Urothelium cell line (cell line): ENCODE data around the gene P2RY13.

ENCODE experiments used
- DNase-seq: peaks from one replicate; pipeline ENCODE4 v3.0.0; 2011; ENCODE audit warnings: low spot score, mixed read lengths
- FAIRE-seq: peaks from 2 replicates; lab custom pipeline; 2011; peaks lifted over from hg19 to GRCh38; lab: Jason Lieb, UNC

The P2RY13 gene

DNA sequence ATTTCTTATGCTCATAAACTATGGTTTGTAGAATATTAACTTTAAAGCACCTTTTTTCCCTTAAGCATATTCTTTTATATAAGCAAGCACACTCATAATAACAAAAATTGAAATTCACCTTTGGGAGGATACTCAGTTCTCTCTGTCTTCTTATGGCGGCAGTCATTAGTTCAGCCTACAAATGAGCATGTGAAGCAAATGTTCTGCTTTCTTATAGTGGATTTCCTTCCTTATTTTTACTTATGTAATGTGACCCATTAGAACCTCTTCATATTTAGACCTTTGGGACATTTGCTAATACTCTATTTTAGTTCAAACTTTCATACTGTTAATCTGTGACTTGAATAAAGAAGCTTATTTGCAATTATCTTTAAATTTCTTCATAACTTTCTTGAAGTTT, at the start of gene P2RY13:
Gene P2RY13, minus strand, starts transcription at position 187 of the 400 bp plus-strand sequence. Its CDS starts 21 bp downstream, at position 166.
- FAIRE-seq (no peak), DNase-seq (no peak)

DNA sequence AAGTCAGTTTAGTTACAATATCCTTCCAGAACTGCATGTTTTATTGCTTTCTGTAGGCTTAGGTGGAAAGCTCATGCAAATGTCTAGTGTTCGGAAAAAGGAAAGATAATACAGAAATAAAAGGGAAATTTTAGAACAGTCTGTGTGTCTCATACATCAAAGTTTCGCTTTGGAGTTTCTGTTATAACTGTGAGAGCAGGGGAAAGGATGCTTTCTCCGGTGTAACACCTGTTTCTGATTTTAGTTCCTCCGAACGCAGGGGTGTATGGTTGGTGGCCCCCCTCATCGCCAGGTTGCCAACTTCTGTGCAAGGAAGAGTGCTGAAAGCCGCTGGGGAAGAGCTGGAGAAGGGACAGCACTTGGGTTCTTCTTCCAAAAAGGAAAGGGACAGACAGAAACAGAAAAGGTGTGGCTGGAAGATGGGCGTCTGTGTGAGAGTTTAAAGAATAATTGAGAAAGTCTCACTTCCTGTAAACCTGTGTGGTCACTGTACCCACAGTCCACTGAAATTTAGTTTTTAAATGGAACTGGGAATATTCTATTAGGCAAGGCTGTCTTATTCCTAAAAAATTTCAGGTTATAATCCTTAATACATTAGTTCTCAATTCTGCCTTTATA, 48.5 kb upstream of the P2RY13 start:
- DNase-seq (no peak), FAIRE-seq (no peak)

DNA sequence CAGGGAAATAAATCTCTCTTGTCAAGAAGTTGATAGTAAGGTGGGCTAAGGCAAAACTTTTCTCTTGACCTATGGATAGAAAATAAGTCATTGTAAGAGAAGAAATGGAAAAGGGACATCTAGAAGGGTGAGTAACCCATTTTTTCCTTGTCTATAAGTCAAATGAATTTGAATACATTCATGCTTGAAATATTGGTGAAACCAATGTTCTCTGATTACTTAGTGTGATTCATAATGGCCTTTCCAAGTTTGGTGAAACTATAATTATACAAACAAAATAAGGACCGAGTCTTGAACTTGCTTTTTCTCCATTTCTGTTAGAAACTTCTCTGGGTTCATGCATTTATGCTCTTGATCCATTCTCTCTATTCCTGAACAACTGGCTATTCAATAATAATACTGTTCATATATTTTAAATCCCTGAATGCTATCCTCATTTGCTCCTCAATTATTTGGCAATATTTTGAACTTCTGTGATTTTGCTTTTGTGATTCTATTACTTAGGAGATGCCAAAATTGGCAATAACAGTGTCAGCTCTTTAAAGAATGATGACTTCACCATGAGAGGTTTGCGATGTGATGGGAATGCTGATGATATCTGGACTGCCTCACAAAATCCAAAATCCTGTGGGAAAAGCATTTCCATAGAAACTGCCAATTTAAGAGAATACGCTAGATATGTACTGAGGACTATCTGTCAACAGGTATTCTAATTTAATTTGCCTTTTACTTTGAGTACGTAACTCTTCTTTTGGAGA, 42.9 kb upstream of the P2RY13 start:
- FAIRE-seq, result no peak
- no peak for DNase-seq

DNA sequence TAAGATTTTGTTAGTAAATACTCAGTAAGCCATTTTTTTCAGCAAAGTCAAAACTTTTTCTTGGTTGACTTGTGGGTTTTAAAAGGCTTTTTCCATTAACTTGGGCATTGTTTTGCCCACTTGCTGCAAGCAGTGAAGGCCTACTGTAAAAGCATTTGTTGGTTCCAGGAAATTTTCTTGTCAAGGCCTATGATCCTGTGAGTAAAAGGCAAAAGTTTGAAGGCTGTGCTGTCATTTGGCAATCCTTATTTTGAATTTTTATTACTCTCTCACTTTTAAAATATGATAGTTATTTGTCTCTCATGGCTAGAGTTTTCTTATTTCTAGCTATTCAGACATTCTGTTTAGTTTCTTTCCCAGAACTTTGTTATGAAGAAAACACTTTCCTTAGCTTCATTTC, 42.2 kb upstream of the P2RY13 start:
- FAIRE-seq (no peak), DNase-seq (no peak)

DNA sequence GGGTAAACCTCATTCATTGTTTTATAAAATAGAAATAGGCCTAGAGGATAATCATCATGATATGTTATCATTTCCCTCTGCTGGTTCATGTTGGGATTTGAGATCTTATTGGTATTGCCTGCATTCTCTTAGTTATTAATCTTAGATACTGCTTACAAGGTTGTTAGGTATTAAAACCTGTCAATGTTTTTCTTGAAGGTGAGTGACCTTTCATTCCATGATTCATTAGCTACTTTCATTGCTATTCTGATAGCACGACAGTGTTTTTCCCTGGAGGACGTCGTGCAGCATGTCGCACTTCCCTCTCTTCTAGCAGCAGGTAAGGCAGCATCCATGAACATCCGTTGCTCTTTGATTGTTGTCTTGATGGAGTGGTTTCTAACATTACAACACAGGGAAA, 38.1 kb upstream of the P2RY13 start:
- DNase-seq (no peak), FAIRE-seq (no peak)

DNA sequence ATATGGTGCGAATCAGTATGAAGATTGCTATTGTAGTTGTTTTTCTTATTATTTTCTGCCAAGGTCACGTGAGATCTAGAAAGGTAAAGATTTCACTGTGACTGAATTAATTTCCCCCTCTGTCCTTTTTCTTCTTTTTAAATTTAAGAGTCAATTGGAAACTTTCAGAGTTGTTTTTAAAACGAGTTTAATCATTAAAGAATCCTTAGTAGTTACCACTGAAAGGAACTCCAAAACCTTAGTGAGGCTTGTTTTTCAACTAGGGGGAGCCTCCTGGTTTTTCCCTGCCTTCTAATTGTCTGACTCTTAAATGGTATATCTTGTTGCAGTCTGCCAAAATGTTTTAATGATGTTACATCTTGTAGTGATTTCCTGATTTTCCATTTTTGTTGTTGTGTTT, 37.6 kb upstream of the P2RY13 start:
- no peak for FAIRE-seq
- no peak for DNase-seq

DNA sequence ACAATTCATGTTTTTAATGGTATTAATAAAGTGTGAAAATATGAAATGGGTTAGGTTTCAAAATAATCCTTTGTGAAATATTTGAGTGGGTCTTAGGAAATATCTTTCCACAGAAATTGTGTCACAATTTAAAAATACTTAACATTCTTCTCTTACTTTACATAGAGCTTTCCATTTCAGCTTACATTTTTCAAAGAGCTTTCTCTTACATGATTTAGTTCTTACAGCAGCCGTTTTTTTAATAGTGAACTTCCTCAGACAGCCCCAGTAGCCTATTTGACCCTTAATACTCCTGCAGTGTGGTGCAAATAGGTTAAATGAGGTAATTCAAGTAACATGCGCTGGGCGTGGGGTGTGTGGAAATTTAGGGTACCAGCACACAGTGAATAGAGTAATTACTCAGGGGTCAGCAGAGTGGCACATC, 33.4 kb upstream of the P2RY13 start:
- FAIRE-seq (no peak), DNase-seq (no peak)

DNA sequence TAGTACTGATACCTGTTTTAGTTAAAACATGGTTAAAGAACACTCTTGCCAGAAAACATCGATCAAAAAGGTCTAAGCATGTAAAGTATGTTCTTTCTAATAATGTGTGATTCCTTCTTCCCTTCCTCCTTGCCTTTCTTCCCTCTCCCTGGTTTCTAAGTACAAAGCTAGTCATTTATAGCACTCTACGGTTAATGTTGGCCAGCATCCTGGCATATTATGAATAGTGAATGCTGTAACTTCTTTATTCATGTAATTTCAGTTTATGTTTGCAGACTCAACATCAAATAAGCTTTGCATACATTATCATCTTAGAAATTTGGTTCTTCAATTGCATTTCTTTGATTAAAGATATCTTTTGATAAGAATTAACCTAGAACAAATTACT, 28.1 kb upstream of the P2RY13 start:
- FAIRE-seq (no peak), DNase-seq (no peak)

DNA sequence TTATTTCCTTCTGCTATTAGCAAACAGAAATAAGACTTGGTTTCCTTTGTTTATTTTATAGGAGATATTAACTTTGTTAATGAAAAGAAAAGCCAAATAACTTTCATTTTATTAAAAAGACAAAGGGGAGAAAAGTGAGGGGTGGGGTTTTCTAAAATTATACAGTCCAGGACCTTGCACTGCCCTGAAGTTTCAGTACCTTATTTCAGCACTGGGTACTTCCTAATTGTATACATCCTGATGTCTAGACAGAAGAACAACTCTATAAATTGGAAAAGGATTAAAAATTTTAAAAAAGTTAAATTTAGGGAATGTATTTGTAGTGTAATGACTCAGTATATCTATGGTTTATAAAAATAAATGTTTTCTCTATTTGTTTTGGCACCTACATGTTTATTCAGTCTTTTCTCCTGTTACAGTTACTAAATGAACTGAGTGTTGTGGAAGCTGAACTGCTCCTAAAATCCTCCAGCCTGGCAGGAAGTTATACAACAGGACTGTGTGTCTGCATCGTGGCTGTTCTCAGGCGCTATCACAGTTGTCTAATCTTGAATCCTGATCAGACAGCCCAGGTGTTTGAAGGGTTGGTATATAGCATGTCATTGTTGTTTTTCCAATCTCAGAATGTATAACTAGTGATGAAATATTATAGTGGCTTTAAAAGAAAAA, 27.6 kb upstream of the P2RY13 start:
- DNase-seq (no peak), FAIRE-seq (no peak)

DNA sequence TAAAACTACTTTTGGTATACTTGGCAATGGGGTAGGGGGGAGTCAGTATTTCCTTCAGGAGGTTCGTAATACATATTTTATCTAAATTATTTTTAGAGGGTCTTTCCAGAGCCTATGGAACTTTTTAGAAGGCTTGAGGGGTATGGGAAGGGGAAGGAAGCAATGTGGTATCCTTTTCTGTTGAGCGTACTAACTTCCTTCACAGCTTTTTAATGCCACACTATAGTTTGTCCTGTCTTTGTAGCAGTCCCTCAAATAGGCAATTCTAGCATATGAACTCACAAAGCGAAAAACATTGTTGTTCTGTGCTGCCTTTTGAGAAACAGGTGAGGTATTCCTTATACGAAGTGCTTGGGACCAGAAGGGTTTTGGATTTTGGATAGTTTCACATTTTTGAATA, 22.3 kb upstream of the P2RY13 start:
- DNase-seq (no peak), FAIRE-seq (no peak)

DNA sequence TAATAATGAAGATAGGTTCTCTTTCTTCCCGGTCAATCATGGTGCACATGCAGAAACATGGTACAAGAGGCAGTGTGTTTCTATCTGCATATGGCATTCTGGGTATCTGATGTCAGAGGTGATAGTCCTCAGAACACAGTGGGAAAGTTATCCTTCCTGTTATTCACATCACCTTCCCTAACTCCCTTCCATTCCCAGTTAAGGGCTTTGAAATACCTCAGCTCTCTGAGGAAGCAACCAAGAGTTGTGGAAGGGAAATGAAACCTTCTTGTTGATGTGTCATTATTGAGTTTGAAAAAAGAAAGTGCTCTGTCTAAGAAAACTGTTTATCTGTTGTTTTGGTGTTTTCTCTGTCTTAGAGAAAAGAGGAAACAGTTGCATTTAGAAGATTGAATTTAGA, 21.9 kb upstream of the P2RY13 start:
- DNase-seq (no peak), FAIRE-seq (no peak)

DNA sequence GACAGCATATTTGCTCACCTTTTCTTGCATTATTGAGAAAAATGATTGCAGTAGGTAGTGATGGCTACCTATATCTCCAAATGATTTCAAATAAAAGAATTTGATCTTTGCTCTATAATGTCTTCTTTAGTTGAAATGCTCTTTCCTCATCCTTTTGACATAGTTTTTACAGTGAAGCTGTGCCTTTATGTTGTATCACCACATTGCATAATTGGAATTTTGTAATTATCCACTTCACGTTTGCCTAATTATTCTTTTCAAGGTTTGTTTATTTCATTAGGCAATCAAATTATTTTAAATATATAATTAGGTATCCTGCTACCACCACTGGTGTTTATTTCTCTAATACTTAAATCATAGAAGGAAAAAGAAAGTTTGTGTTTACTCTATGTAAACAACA, 21.3 kb upstream of the P2RY13 start:
- no peak for FAIRE-seq

DNA sequence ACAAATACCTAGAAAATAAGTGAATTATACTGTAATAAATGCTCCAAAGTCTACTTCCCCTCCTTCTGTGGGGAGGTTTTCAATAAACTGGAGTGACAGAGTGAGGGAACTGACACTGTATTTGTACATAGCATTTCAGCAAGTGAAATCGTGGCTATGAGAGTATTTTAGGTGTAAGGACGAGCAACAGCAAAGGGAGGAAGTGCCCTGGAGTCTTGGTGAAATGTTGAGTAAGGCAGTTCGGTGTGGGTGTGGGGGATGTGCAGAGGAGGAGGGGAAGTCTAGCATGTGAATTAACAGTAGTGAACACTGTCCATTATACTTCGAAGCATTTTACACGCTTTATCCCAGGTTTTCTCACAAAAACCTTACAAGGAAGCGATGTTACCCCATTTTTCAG, 18.1 kb upstream of the P2RY13 start:
- no peak for FAIRE-seq
- DNase-seq, result no peak

More for the DNA sequence above, 21.3 kb upstream of the P2RY13 start:
- no peak for DNase-seq

DNA sequence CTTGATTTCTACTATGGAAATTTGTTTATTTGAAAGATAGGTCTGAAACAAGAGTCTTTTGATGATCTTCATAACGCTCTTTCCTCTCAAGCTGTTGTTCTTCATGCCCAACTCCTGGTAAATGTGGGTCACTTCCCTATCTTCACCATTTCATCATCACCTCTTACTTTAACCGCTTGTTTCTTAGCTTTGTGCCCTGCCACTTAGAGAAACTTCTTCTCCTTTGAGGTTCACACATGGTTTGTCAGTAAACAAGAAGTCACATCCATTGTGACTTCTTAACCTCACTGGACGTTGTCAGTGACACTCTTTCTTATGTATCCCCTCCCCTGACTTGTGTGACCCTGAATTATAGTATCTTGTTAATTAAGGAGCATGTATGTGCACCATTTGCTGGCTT, 16.9 kb upstream of the P2RY13 start:
- FAIRE-seq (no peak), DNase-seq (no peak)

DNA sequence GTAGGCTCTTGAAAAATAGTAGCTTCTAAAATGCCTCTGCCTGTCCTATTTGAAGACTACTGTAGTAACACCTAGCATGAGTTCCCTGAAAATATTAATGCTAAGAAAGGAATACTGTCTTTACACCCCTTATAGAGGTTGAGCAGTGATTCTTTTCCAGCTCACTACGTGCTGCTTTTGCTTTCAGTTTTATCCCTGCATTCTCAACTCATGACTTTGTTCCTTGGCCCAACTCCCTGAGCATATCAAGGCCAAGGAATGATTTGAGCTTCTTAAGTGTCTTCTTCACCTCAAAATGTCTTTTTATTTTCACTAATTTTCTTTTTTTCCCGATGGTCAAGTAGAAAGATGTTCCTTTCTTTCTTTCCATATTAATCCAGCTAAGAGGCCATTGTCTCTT, 16.5 kb upstream of the P2RY13 start:
- no peak for FAIRE-seq
- no peak for DNase-seq

DNA sequence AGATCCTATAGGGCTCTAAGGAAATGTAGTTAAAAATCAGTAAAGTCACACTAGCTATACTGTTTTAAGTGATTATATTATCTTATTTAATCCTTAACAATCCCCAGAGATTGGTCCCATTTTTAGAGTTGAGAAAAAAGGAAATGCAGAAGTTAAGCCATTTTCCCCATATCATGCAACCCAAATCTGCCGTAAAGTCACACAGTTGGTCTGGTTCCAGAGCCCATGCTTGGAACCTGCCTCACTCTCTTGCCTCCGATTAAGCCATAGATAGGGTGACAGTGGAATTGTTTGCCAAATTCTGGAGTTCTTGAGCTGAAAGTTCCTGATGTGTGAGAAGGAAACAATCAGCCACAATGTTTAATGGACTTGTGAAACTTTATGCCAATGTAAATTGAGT, 2.3 kb upstream of the P2RY13 start:
- FAIRE-seq, result no peak

DNA sequence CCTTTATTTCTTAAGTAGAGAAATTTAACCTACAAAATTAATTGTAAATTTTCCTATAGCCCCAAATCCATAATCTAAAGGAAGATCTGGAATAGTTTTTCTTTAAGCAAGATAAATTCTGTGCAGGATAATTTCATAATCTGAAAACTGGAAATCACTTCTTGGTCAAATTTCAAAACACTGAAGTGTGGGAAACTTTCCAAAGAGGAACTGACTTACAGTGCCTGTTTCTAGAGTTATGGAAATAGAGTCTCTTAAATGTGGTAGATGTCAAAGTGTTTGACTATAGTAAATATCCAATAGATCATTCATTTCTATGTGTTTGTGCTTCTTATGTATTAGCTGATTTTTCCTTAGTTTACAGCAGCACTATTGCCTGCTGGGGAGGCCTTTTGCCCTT, 1.6 kb upstream of the P2RY13 start:
- DNase-seq (no peak), FAIRE-seq (no peak)

More for the DNA sequence above, 2.3 kb upstream of the P2RY13 start:
- DNase-seq, result no peak

DNA sequence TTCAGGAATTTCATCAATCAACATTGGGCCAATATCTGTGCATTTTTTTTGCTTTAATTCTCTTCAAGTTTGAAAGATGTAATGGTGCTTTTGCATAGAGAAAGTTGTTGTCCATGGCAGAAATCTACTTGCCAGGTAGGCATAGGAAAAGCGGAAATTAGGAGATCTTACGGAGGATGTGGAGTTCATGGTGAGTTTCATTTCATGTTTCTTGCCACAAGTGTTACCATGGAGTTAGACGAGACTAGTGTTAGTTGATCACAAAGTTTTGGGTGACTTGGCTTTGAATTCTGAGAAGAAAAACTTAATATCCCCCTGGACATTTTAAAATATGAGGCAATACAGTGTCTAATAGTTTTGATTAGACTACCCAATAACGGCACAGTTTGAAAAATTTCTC, 1.0 kb upstream of the P2RY13 start:
- DNase-seq (no peak), FAIRE-seq (no peak)

DNA sequence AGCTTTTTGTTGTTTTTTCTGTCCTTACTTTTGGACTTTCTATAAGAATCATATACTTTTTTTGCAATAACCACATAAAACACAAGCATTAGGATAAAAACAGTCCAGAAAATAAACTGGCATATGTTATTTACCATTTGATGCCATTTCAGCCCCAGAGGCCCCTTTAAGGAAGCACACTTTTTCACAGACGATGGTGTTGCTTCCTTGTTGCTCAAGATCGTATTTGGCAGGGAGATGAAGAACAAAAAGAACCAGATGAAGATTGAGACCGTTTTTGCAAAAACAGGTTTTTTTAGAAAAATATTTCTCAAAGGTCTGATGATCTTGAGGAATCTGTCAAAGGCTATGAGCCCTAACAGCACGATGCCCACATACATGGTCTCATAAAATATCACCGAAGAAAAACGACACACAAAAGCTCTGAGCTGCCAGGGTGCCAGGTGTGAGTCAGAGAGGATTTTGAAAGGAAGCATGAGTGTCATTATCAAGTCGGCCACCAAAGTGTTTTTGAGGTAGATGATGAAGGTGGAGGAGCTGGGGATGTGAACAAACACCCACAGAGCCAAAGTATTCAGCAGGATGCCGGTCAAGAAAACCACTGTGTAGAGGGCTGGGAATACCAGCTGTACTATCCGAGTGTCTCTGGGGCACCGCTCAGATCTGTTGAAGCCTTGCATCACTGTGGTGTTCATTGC, 902 bp downstream of the P2RY13 start:
- DNase-seq (peak; percentile 26), FAIRE-seq (no peak)

DNA sequence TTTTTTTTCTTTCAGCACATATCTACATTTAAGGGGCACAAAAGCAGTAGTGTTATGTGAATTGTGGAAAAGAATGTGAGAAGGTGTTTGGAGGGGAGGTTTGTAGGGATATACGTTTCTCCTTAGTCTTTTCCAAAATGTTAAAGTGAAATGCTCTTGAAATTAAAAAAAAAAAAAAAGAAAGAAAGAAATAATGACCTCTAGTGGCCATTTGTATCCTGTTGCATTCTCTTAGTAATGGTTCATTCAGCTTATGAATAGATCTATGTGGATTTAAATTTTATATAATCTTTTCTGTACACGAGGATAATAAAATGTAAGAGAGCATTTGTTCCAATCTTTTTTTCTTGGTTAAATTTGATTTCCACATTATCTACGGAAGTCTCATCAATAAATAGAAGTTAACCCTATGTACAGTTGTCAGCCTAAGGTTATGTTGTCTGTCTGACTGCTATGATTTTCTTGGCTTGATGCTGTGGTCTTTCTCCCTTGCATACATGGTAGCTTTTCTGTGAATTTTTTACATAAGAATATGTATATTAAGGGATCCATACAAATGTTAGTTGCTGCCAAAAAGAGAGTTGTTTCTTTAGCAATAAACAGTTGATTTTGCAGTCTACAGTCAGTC, 1.7 kb downstream of the P2RY13 start:
- DNase-seq (peak; percentile 12), FAIRE-seq (no peak)

DNA sequence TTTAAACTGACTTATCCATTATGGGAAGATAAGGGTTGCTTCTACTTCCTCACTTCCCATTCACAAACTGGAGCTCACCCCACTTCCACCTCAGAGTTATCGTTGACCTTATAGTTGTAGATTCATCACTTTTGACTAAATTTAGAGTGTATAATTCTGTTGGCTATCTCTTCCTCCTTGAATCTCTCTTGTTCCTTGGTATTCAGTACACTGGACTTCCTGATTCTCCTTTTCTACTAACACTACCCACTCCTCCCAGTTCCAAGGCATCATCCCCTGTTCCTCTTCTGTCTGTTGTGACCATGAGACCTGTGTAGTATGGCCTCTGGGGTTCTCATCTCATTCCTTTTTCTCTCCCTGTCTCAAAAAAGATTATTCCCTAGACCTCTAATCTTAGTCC, 6.8 kb downstream of the P2RY13 start:
- FAIRE-seq (no peak), DNase-seq (no peak)
